ENCODE data around the gene PJA1. TPM values are rescaled to one million over a fixed set of nuclear protein-coding genes. Genes with fewer than 3 reads are reported as not detected.

Gene PJA1
- total RNA-seq, 1 donor from 2014 or later: 23.6 TPM

DNA sequence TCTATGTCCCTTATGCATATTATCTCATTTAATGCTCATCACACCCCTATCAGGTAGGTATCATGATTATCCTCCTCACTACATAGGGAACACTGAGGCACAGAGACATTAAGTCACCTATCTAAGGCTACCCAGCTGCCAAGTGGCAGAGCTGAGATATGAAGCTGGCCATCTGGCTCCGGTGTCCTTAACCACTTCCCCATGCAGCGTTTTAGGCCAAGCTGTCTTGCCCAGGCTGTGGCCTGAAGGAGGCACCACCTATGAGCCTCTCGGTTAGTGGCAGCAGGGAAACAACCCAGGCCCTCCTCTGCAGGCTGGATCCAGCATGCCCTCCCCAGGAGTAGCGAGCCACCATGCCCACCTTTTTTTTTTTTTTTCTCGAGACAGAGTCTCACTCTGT, 16.3 kb downstream of the PJA1 start:
- no peak for DNase-seq
- no peak for ATAC-seq
- intact Hi-C loops (cut with DNase I): no loop called here
- H3K9me3 ChIP-seq: no peaks in the 10 kb centered on the region
- no peak overlapping the region for H3K27ac ChIP-seq
- H3K27me3 ChIP-seq: no peaks in the 10 kb centered on the region
- H3K4me1 ChIP-seq: no peaks in the 10 kb centered on the region
- no peak overlapping the region for H3K4me3 ChIP-seq
- no peaks in the 10 kb centered on the region for H3K36me3 ChIP-seq
- TF ChIP-seq, protein P1, sequence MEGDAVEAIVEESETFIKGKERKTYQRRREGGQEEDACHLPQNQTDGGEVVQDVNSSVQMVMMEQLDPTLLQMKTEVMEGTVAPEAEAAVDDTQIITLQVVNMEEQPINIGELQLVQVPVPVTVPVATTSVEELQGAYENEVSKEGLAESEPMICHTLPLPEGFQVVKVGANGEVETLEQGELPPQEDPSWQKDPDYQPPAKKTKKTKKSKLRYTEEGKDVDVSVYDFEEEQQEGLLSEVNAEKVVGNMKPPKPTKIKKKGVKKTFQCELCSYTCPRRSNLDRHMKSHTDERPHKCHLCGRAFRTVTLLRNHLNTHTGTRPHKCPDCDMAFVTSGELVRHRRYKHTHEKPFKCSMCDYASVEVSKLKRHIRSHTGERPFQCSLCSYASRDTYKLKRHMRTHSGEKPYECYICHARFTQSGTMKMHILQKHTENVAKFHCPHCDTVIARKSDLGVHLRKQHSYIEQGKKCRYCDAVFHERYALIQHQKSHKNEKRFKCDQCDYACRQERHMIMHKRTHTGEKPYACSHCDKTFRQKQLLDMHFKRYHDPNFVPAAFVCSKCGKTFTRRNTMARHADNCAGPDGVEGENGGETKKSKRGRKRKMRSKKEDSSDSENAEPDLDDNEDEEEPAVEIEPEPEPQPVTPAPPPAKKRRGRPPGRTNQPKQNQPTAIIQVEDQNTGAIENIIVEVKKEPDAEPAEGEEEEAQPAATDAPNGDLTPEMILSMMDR (IDR thresholded peaks at IDR 0.05): no peak

DNA sequence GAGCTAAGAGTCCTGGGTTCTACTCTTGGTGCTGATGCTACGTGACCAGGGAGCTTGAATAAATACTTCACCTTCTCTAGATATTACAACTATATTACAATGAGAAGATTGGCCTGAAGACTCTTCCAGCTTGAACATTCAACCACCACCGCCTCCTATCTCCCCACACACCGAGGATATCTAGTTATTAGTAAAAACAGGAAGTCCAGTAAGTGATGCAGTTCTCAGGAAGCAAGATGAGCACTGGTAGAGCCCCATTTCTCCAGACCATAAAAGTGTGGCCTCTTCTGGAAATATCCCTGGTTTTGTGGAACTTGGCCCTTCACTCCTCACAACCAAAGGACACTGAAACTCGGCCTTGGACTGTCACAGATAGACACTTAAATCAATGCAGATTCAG, 18.5 kb downstream of the PJA1 start:
- H3K27ac ChIP-seq: no peak overlapping the region
- TF ChIP-seq, protein P1 (IDR thresholded peaks at IDR 0.05): no peak
- no peaks in the 10 kb centered on the region for H3K4me1 ChIP-seq
- no peaks in the 10 kb centered on the region for H3K36me3 ChIP-seq
- no peaks in the 10 kb centered on the region for H3K27me3 ChIP-seq
- no peaks in the 10 kb centered on the region for H3K9me3 ChIP-seq
- ATAC-seq (no peak), DNase-seq (no peak)
- H3K4me3 ChIP-seq: no peak overlapping the region
- intact Hi-C loops (cut with DNase I): no loop called here

DNA sequence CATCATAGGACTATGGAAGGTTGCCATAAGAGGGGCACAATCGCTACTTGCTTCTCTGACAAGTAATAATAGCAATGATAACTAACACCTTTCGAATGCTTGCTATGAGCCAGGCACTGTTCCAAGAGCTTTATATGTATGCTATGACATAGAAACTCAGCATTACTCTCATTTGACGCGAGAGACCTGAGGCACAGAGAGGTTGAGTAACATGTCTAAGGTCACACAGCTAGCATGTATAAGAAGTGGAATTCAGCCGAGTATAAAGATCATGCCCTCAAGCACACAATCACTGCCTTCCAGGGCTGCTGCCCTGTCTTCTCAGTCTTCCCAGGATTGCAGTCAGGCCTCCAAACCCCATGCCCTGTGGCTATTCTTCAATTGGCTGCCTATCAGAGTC, 19.5 kb downstream of the PJA1 start:
- H3K9me3 ChIP-seq: no peaks in the 10 kb centered on the region
- H3K36me3 ChIP-seq: no peaks in the 10 kb centered on the region
- no peaks in the 10 kb centered on the region for H3K27me3 ChIP-seq
- TF ChIP-seq, protein P1 (IDR thresholded peaks at IDR 0.05): no peak
- intact Hi-C loops (cut with DNase I): no loop called here
- ATAC-seq (no peak), DNase-seq (no peak)
- H3K4me3 ChIP-seq: no peak overlapping the region
- no peak overlapping the region for H3K27ac ChIP-seq
- H3K4me1 ChIP-seq: no peaks in the 10 kb centered on the region

DNA sequence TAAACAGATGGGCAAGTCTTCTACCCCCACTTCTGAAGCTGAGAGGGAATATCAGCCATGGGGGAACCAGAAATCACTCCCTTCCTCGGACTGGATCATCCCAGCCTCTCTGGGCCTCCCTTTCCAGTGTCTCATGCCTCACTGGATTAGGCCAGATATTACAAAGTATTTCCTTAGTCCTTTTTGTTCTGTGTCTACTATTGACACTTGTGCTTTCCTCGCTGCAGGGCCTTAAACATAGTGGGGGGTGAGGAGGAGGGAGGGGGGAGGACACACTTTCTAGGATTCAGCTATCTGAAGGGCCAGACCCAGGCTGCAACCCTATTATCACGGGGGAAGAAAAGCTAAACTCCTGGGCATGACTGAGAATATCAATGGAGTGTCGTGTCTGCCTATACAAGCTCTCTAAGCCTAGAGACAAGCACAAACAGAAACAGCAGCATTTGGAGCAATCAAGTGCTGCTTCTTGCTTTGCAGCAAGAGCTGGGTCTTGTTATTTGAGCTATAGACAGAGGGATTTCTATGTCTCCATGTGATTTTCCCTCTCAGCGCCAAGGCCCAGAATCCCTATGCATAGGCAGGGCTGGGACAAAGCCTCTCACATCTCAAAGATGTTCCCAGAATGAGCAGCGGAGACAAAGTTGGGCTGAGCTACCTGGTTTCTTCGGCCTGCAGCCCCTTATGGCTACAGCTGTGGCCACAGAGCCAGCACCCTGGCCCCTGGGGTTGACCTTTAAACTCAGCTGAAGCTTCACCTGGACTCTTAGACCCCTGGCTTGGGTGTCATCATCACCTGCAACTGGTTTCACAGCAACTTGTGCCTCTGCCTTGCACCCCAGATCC, 20.2 kb downstream of the PJA1 start:
- H3K4me3 ChIP-seq: no peak overlapping the region
- no peaks in the 10 kb centered on the region for H3K9me3 ChIP-seq
- H3K36me3 ChIP-seq: no peaks in the 10 kb centered on the region
- ATAC-seq: no peak
- no peak for DNase-seq
- TF ChIP-seq, protein P1 (IDR thresholded peaks at IDR 0.05): no peak
- no peaks in the 10 kb centered on the region for H3K4me1 ChIP-seq
- H3K27ac ChIP-seq: no peak overlapping the region
- intact Hi-C loops (cut with DNase I): no loop called here
- H3K27me3 ChIP-seq: no peaks in the 10 kb centered on the region

DNA sequence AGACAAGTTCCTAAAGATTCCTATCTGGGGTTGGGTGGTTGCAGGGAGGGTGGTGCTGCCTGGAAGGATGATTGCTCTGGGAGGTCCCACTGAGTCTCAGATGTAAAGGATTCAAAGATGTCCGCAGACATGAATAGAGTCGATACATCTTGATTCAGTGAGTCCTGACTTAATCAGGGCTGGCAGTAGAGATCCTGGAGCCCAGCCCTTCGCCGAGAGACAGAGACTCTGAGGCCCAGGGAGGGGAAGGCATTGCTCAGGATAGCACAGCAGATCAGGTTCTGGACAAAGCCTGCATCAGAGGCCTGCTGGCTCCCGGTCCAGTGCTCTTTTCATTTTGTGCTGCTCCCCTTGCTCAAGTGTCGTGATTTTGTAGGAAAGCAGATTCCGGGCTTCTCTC, 21.7 kb downstream of the PJA1 start:
- no peaks in the 10 kb centered on the region for H3K36me3 ChIP-seq
- intact Hi-C loops (cut with DNase I): no loop called here
- no peak overlapping the region for H3K27ac ChIP-seq
- DNase-seq (no peak), ATAC-seq (no peak)
- H3K27me3 ChIP-seq: no peaks in the 10 kb centered on the region
- no peaks in the 10 kb centered on the region for H3K4me1 ChIP-seq
- TF ChIP-seq, protein P1 (IDR thresholded peaks at IDR 0.05): no peak
- no peak overlapping the region for H3K4me3 ChIP-seq
- H3K9me3 ChIP-seq: no peaks in the 10 kb centered on the region
